Adrenal gland (tissue), 5 donors: ENCODE measurements around the gene SPNS2.

Source experiments
- CTCF ChIP-seq, 6 experiments: fragments of 450-650 bp in 4 of 6; fragments of 200-600 bp in 2 of 6; sonication (generic) in 1 of 6; IDR thresholded peaks; 1 replicate in 5 of 6; 2 replicates in 1 of 6; pipeline versions ENCODE4 v1.5.1 to v1.8.0; 2016 to 2021; ENCODE audit warnings: antibody characterized with exemption in 6 of 6, mild to moderate bottlenecking in 2 of 6, moderate library complexity in 1 of 6
- POLR2A ChIP-seq, 2 donors: fragments of 450-650 bp; IDR thresholded peaks; one replicate each; pipeline ENCODE4 v1.6.1; 2017; ENCODE audit warnings: antibody characterized with exemption in 2 of 2, mild to moderate bottlenecking in 2 of 2, moderate library complexity in 1 of 2
- donor health status: DM: no; HTN: no; CAD: no.

GRCh38 chr17:4465786-4466185 lies 32.9 kb upstream of the SPNS2 start:
- no peak for TF ChIP-seq CTCF (IDR thresholded peaks at IDR 0.05)
- no peak for TF ChIP-seq POLR2A (IDR thresholded peaks at IDR 0.05)
